Cardiac muscle cell (in vitro differentiated cells and primary cell): ENCODE results near the gene MGAT5. TPM values are rescaled to one million over a fixed set of nuclear protein-coding genes. Genes with fewer than 3 reads are reported as not detected.

Experiments
- DNase-seq, 2 donors: peaks; one replicate each; pipeline versions ENCODE4 v3.0.0 to v3.0.0-alpha.2; 2010 to 2017; ENCODE audit warnings: low read depth in 1 of 2, low spot score in 1 of 2
- H3K27ac ChIP-seq: fragments of 200-600 bp; sonication (generic); 2 replicates; pipeline ENCODE4 v1.5.1; 2016
- H3K27me3 ChIP-seq: fragments of 200-600 bp; sonication (generic); 2 replicates; pipeline ENCODE4 v1.6.0; 2016; ENCODE audit warnings: control low read depth
- H3K36me3 ChIP-seq: fragments of 200-600 bp; sonication (generic); 2 replicates; pipeline ENCODE4 v1.5.1; 2016; ENCODE audit warnings: control low read depth
- H3K4me1 ChIP-seq: fragments of 200-600 bp; sonication (generic); 2 replicates; pipeline ENCODE4 v1.8.1; 2017; ENCODE audit warnings: low read depth, mild to moderate bottlenecking, mixed run types
- H3K4me3 ChIP-seq: fragments of 200-600 bp; sonication (generic); 2 replicates; pipeline ENCODE4 v1.5.1; 2016; ENCODE audit warnings: mild to moderate bottlenecking
- H3K9me3 ChIP-seq: fragments of 200-600 bp; sonication (generic); 2 replicates; pipeline ENCODE4 v1.5.1; 2017; ENCODE audit warnings: low read depth, mild to moderate bottlenecking, control low read depth
- polyA plus RNA-seq: library from polyadenylated mRNA; unstranded; fragments of >200 nt; fragmentation: Nextera tagmentation; extraction: Ambion mirVana; gene quantifications from 2 replicates; pipeline ENCODE4 v1.2.1, GENCODE V29; 2016
- total RNA-seq: library from RNA; depleted of rRNA; stranded (reverse); fragments of >200 nt; gene quantifications from 2 replicates; pipeline ENCODE4 v1.2.3, GENCODE V29; 2016
- TF ChIP-seq, protein P1 (sequence below): IDR thresholded peaks from 2 replicates; pipeline ENCODE4 v1.5.1; 2012; ENCODE audit warnings: low read depth, mild to moderate bottlenecking, low read length

The MGAT5 gene
- total and polyA plus RNA-seq, 2 experiments from 2014 or later, result 12.5 to 66.8 TPM

DNA sequence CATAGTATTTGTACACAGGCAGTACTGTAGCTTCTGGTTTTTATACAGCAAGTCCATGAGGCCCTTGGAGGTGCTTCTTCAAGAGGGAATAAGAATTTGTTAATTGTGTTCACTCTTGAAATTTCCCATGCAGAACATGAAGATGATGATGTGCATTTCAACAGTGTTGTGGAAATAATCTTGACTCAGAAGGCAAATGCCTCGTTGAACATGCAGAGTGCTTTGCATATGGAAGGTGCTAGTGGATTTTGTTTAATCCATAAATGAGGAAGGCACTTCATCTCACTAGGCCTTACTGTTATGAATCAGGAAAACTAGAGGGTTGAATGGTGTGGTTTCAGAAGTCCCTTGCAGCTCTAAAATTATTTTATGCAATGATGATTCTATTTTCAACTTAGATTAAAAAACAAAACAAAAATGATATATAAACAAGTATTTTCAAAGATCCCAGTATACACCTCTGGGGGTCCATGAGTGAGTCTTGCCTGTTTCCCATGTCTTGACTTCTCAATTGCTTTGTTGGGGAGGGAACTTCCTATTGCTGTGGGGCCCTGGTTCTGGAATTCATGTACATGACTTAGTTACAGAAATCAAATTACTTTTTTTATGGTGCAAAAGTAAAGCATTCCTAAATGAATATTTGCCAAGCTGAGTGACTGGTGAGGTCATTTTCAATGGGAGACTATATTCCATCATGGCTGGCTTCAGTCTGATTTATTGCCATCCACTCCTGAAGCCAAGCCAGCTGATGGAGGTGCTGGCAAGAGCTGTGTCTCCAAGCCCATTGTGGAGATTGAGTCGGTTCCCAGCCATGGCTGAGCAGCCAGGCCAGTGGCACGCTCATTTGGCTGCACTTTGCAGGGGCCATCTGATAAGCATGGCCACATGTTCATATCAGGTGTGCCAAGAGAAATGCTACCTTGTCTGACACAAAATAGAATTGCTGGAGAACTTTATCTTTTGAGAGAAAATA lies 56.5 kb downstream of the MGAT5 start:
- Histone ChIP-seq H3K36me3 (no peaks in the 10 kb centered on the region), H3K27me3 (no peaks in the 10 kb centered on the region), H3K4me1 (peaks cover 9% of the 10 kb centered on the region), H3K9me3 (no peaks in the 10 kb centered on the region), H3K4me3 (no peak overlapping the region), H3K27ac (no peak overlapping the region)
- TF ChIP-seq, protein P1, sequence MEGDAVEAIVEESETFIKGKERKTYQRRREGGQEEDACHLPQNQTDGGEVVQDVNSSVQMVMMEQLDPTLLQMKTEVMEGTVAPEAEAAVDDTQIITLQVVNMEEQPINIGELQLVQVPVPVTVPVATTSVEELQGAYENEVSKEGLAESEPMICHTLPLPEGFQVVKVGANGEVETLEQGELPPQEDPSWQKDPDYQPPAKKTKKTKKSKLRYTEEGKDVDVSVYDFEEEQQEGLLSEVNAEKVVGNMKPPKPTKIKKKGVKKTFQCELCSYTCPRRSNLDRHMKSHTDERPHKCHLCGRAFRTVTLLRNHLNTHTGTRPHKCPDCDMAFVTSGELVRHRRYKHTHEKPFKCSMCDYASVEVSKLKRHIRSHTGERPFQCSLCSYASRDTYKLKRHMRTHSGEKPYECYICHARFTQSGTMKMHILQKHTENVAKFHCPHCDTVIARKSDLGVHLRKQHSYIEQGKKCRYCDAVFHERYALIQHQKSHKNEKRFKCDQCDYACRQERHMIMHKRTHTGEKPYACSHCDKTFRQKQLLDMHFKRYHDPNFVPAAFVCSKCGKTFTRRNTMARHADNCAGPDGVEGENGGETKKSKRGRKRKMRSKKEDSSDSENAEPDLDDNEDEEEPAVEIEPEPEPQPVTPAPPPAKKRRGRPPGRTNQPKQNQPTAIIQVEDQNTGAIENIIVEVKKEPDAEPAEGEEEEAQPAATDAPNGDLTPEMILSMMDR, result no peak
- no peak for DNase-seq

DNA sequence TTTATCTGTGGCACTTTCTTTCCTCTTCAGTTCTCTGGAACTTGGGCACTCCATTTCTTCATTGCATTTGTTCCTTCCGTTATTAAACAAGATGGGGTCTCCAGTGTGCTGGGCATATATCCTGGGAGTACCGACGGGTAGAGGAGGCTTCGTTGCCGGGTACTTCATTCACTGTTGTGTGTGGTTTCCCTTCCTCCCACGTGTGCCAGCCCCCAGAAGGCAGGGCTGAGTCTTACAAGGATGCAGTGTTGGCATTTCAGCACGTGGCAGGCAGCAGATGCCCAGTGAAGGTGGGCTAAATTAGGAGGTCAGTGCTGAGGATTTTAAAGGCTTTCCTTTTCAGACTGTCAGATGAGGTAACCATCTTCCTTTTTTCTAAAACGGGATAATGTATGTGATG lies 58.6 kb downstream of the MGAT5 start:
- H3K4me1 ChIP-seq, result peaks cover 6% of the 10 kb centered on the region
- TF ChIP-seq, protein P1, result no peak
- H3K27ac ChIP-seq, result no peak overlapping the region
- H3K27me3 ChIP-seq, result no peaks in the 10 kb centered on the region
- no peaks in the 10 kb centered on the region for H3K9me3 ChIP-seq
- DNase-seq, result no peak
- H3K36me3 ChIP-seq, result no peaks in the 10 kb centered on the region
- no peak overlapping the region for H3K4me3 ChIP-seq

DNA sequence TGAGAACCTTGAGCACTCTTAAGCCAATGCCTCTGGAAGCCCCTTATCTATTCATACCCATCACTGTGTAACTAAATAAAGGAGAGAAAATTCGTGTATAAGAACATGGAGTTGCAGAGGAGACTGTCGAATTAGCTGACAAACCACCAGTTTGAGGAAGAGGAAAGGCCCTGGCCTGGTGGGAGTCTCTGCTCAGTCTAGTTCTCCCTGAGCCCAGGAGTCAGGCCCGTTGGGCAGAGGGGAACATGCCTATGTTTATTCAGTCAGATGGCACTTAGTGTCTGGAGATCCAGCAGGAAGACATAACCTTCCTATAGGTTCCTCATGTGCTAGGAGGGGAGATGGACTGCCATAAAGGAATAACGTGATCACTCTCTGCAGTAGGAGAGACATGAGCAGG lies 60.3 kb downstream of the MGAT5 start:
- DNase-seq, result no peak
- Histone ChIP-seq H3K27ac (no peak overlapping the region), H3K9me3 (no peaks in the 10 kb centered on the region), H3K4me1 (peaks cover 7% of the 10 kb centered on the region), H3K4me3 (no peak overlapping the region), H3K27me3 (no peaks in the 10 kb centered on the region), H3K36me3 (no peaks in the 10 kb centered on the region)
- TF ChIP-seq, protein P1, result no peak

DNA sequence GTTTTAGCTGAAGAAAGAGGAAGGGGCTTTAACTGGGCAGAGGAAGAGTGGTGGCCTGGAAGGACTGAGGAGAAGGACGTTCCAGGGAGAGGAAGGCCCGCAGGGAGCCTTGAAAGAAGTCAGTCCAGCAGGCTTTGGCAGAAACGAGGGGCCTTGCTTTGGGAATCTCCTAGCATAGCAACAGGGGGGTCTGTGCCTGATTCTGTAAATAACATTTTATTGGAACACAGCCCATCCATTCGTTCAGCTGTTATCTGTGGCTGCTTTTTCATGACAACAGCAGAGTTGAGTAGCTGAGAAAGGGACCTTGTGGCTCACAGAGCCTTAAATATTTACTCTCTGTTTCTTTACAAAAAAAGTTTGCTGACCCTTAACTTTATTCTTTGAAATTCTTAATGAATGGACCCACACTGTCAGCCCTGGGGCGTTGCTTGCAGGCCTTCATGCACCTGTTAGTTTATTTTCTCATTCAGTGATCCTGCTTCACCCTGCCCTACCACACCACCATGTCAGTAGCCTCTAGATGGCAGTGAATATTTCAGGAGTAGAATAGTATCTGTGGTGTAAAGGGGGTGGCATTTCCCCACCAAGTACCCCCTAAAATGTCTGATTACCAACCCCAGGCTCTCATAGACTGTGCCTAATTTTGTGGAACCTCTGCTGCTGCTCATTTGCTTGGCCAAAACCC lies 61.0 kb downstream of the MGAT5 start:
- TF ChIP-seq, protein P1, result no peak
- Histone ChIP-seq H3K36me3 (no peaks in the 10 kb centered on the region), H3K9me3 (no peaks in the 10 kb centered on the region), H3K4me3 (no peak overlapping the region), H3K4me1 (peaks cover 13% of the 10 kb centered on the region), H3K27ac (no peak overlapping the region), H3K27me3 (no peaks in the 10 kb centered on the region)
- no peak for DNase-seq

DNA sequence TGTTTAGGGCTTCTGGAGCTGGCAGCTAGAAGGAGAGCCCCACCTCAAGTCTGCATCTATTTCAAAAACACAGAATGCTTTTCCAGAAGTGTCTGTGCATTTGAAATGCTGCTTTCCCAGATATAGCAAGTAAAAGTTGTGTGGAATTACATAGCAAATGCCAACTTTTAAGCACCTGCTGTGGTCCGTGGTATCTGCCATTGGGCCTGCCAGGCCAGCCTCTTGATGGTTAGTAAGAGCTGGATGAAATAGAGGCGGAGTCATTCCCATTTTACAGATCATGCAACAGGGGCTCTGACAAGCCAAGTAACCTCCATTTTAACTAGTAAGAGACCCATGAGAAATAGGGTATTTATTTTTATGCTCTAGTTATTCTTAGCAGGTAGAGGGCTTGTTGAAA lies 61.6 kb downstream of the MGAT5 start:
- TF ChIP-seq, protein P1, result no peak
- Histone ChIP-seq H3K4me3 (no peak overlapping the region), H3K36me3 (no peaks in the 10 kb centered on the region), H3K4me1 (peaks cover 14% of the 10 kb centered on the region), H3K9me3 (no peaks in the 10 kb centered on the region), H3K27ac (no peak overlapping the region), H3K27me3 (no peaks in the 10 kb centered on the region)
- no peak for DNase-seq
